OCI-LY7 (cell line): ENCODE results near the gene WDR5. TPM values are rescaled to one million over a fixed set of nuclear protein-coding genes. Genes with fewer than 3 reads are reported as not detected.

Experiments
- BruUV-seq: library from RNA; stranded (reverse); fragments of 400-500 nt; replicated peaks from 2 replicates; lab custom pipeline; 2021; lab: Mats Ljungman, UMichigan
- CTCF ChIA-PET: fragments of 300-600 bp; sonication (Branson Sonifier 250); formaldehyde crosslinking; loops from one replicate; lab custom pipeline; 2022; ENCODE audit warnings: antibody characterized with exemption; ENCODE audit not compliant: unreplicated experiment; lab: Charles Lee
- POLR2A ChIA-PET: fragments of 300-600 bp; sonication (Branson Sonifier 250); formaldehyde crosslinking; loops from one replicate; lab custom pipeline; 2022; ENCODE audit warnings: antibody characterized with exemption; lab: Charles Lee
- DNase-seq: peaks from one replicate; pipeline ENCODE4 v3.0.0-alpha.2; 2015; ENCODE audit warnings: low spot score
- H2AFZ ChIP-seq: fragments of 200-600 bp; sonication (generic), shearing (Covaris generic); 2 replicates; pipeline ENCODE4 v1.6.1; 2014; ENCODE audit warnings: mild to moderate bottlenecking, antibody characterized with exemption, low read length, moderate library complexity
- H3K27ac ChIP-seq: fragments of 200-600 bp; sonication (generic); 2 replicates; pipeline ENCODE4 v1.5.1; 2014; ENCODE audit warnings: mixed run types, low read depth, mild to moderate bottlenecking, moderate library complexity, low read length, inconsistent platforms; ENCODE audit not compliant: poor library complexity, severe bottlenecking
- H3K36me3 ChIP-seq: fragments of 200-600 bp; sonication (generic); 2 replicates; pipeline ENCODE4 v1.6.1; 2014; ENCODE audit warnings: mild to moderate bottlenecking, antibody characterized with exemption, low read length, moderate library complexity, mixed read lengths; ENCODE audit not compliant: insufficient read depth
- H3K4me1 ChIP-seq: fragments of 200-600 bp; sonication (generic); 2 replicates; pipeline ENCODE4 v1.5.1; 2014; ENCODE audit warnings: mild to moderate bottlenecking, low read length; ENCODE audit not compliant: insufficient read depth, poor library complexity, severe bottlenecking
- H3K4me2 ChIP-seq: fragments of 200-600 bp; sonication (generic); 2 replicates; pipeline ENCODE4 v1.6.1; 2014; ENCODE audit warnings: mild to moderate bottlenecking, low read length
- H3K4me3 ChIP-seq: fragments of 200-600 bp; sonication (generic); 2 replicates; pipeline ENCODE4 v1.5.1; 2014; ENCODE audit warnings: mild to moderate bottlenecking, low read depth, low read length; ENCODE audit not compliant: poor library complexity, severe bottlenecking
- H3K79me2 ChIP-seq: fragments of 200-600 bp; sonication (generic); 2 replicates; pipeline ENCODE4 v1.6.1; 2016; ENCODE audit warnings: low read depth, mild to moderate bottlenecking, low read length, moderate library complexity, mixed read lengths; ENCODE audit not compliant: insufficient read depth
- H3K9me2 ChIP-seq: fragments of 200-600 bp; sonication (generic); 2 replicates; pipeline ENCODE4 v1.6.1; 2016; ENCODE audit warnings: mild to moderate bottlenecking, low read length, mixed read lengths; ENCODE audit not compliant: insufficient read depth
- H3K9me3 ChIP-seq: fragments of 200-600 bp; sonication (generic); 2 replicates; pipeline ENCODE4 v1.6.1; 2014; ENCODE audit warnings: mild to moderate bottlenecking, mixed run types, low read length, mixed read lengths
- H4K20me1 ChIP-seq: fragments of 200-600 bp; sonication (generic); 2 replicates; pipeline ENCODE4 v1.6.1; 2014; ENCODE audit warnings: mild to moderate bottlenecking, antibody characterized with exemption, low read length, moderate library complexity, mixed read lengths; ENCODE audit not compliant: insufficient read depth
- CTCF ChIP-seq: fragments of 200-600 bp; sonication (generic); conservative IDR thresholded peaks from 2 replicates; pipeline ENCODE4 v1.5.1; 2014; ENCODE audit warnings: mild to moderate bottlenecking, antibody characterized with exemption, low read length, moderate library complexity, mixed read lengths
- EZH2phosphoT487 ChIP-seq: fragments of 200-600 bp; sonication (generic); IDR thresholded peaks from 2 replicates; pipeline ENCODE4 v1.6.1; 2018; ENCODE audit warnings: low read depth, borderline replicate concordance, mild to moderate bottlenecking, mixed run types, antibody characterized with exemption, low read length, moderate library complexity, mixed read lengths
- intact Hi-C: fragments of 100-400 bp; cut with micrococcal nuclease; formaldehyde crosslinking; loops from one replicate; pipeline ENCODE4 v1.10.0; 2022; ENCODE audit not compliant: unreplicated experiment
- small RNA-seq: library from RNA; depleted of rRNA; stranded (forward); fragments of <200 nt; gene quantifications from one replicate; pipeline ENCODE3, GENCODE V24; 2014
- total RNA-seq, 2 experiments: library from RNA; depleted of rRNA in 1 of 2; stranded (reverse); fragments of >200 nt in 1 of 2; shearing (Covaris generic) in 1 of 2; gene quantifications; 2 replicates each; pipeline ENCODE4 v1.2.3, GENCODE V29; 2014 to 2022

WDR5 gene
- total RNA-seq, 2 experiments from 2014 or later = 32.5 to 44.6 TPM

DNA sequence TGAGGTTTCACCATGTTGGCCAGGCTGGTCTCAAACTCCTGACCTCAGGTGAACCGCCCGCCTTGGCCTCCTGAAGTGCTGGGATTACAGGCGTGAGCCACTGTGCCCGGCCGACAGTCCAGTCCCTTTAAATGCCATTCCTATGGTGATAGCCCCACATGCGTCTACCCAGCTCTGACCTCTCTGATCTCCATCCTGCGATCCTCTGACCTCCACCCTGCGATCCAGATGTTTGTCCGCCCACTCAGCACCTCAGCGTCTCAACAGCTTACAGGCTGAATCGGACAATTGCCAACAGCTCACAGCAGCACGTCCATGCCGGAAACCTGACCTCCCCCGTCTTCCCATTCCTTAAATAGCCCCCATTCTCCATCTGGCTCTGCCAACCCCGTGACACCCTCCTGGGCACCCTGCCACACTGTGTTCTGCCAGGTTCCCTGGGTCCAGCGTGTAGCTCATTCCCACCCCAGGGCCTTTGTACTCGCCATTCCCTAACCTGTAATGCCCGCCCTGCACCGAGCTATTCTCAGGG, 72.5 kb downstream of the WDR5 start:
- no peaks in the 10 kb centered on the region for H3K4me1 ChIP-seq
- TF ChIP-seq EZH2phosphoT487 = no peak
- TF ChIP-seq CTCF = no peak
- no peak overlapping the region for H3K4me2 ChIP-seq
- no peak overlapping the region for H3K27ac ChIP-seq
- H3K9me2 ChIP-seq = no peaks in the 10 kb centered on the region
- no peaks in the 10 kb centered on the region for H4K20me1 ChIP-seq
- no peaks in the 10 kb centered on the region for H3K79me2 ChIP-seq
- ChIA-PET CTCF (no interaction called here), POLR2A (no interaction called here)
- intact Hi-C loops = no loop called here
- H3K4me3 ChIP-seq = no peak overlapping the region
- no peaks in the 10 kb centered on the region for H3K9me3 ChIP-seq
- DNase-seq = no peak
- BruUV-seq = no TSS peak
- no peak overlapping the region for H2AFZ ChIP-seq
- no peaks in the 10 kb centered on the region for H3K36me3 ChIP-seq

GRCh38 chr9:134208981-134209725, 73.3 kb downstream of the WDR5 start:
- Histone ChIP-seq H3K4me3 (no peak overlapping the region), H3K4me2 (no peak overlapping the region), H3K27ac (no peak overlapping the region), H3K9me2 (no peaks in the 10 kb centered on the region), H3K9me3 (no peaks in the 10 kb centered on the region), H3K79me2 (no peaks in the 10 kb centered on the region), H3K36me3 (no peaks in the 10 kb centered on the region), H2AFZ (no peak overlapping the region), H3K4me1 (no peaks in the 10 kb centered on the region), H4K20me1 (no peaks in the 10 kb centered on the region)
- POLR2A ChIA-PET = no interaction called here
- TF ChIP-seq CTCF = no peak
- TF ChIP-seq EZH2phosphoT487 = no peak
- CTCF ChIA-PET = no interaction called here
- DNase-seq = no peak
- BruUV-seq = no TSS peak
- intact Hi-C loops = no loop called here

Small RNA genes within 50 kb of the gene (small RNA-seq; reads per million reads assigned to genes)
- gene RNU6ATAC = 42.7 reads per million, percentile 98 among the genes with 10 or more reads in this experiment

Other genes with a start within 250 kb of the WDR5 start
- 10.6 and 11.0 TPM in 2 replicates for gene VAV2, start 143.8 kb upstream of the WDR5 start, total RNA-seq (2014; rRNA removed; shearing (Covaris generic))
- gene VAV2, start 143.8 kb upstream of the WDR5 start, total RNA-seq (2022) = 23.2 and 27.8 TPM in 2 replicates
- 12.4 and 21.6 TPM in 2 replicates for gene BRD3OS, start 110.6 kb upstream of the WDR5 start, total RNA-seq (2014; rRNA removed; shearing (Covaris generic))
- gene BRD3OS, start 110.6 kb upstream of the WDR5 start, total RNA-seq (2022) = 13.7 and 16.4 TPM in 2 replicates
- gene BRD3, start 68.1 kb upstream of the WDR5 start, total RNA-seq (2014; rRNA removed; shearing (Covaris generic)) = 3.1 and 3.5 TPM in 2 replicates
- 16.3 and 16.6 TPM in 2 replicates for gene BRD3, start 68.1 kb upstream of the WDR5 start, total RNA-seq (2022)
- not detected in 2 replicates for gene RNU6ATAC, start 28.5 kb downstream of the WDR5 start, total RNA-seq (2014; rRNA removed; shearing (Covaris generic))
- gene RNU6ATAC, start 28.5 kb downstream of the WDR5 start, total RNA-seq (2022) = 80.3 and 130 TPM in 2 replicates
- gene RXRA, start 190.4 kb downstream of the WDR5 start, total RNA-seq (2014; rRNA removed; shearing (Covaris generic)) = 0.05 and 0.25 TPM in 2 replicates
- 0.40 and 0.44 TPM in 2 replicates for gene RXRA, start 190.4 kb downstream of the WDR5 start, total RNA-seq (2022)